DMS114 treated with DMSO at 0.1 percent for 48 hours (cell line): Measurements from ENCODE around the gene ATN1.

Source experiments
- DNase-seq: peaks from one replicate; lab custom pipeline; 2025; ENCODE audit not compliant: unreplicated experiment; lab: John Stamatoyannopoulos, UW

ATN1 gene

DNA sequence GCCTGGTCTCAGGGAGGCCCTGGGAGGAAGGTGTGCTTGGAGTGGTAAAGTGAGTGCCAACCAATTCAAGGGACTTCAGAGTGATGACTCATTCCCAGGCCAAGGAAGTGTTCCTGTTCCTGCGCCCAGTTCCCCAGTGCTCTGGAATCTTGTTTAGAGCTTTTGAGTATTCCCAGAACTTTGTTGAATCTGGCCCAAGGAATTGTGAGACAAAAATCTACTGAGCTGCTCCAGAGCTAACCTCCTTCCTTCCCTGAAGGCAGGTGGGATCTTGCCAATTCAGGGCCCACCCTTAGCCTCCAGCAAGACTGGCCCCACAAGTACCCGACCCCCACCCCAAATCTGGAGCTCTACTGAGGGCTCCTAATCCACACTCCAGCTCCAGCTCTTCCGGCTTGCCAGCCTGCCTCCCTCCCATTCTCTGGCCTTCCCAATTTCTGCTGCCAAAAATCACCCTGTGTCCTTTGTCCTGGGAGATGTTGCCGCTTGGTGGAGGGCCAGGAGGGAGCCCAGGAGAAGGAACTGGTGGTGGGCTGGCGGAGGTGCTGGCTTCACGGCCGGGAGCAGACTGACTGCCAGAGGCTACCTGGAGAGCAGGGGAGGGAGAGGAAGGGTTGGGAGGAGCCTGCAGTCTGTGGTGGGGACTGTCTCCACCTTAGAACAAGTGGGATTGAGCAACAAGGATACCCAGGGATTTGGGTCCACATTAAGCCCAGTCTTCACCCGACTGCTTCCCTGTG, 2.0 kb upstream of the ATN1 start:
- peak; percentile 45 for DNase-seq

GRCh38 chr12:6928022-6928702, 403 bp downstream of the ATN1 start:
- no peak for DNase-seq

- DNase-seq = no peak
Measured at GRCh38 chr12:6928703-6929407, 1.1 kb downstream of the ATN1 start.

DNA sequence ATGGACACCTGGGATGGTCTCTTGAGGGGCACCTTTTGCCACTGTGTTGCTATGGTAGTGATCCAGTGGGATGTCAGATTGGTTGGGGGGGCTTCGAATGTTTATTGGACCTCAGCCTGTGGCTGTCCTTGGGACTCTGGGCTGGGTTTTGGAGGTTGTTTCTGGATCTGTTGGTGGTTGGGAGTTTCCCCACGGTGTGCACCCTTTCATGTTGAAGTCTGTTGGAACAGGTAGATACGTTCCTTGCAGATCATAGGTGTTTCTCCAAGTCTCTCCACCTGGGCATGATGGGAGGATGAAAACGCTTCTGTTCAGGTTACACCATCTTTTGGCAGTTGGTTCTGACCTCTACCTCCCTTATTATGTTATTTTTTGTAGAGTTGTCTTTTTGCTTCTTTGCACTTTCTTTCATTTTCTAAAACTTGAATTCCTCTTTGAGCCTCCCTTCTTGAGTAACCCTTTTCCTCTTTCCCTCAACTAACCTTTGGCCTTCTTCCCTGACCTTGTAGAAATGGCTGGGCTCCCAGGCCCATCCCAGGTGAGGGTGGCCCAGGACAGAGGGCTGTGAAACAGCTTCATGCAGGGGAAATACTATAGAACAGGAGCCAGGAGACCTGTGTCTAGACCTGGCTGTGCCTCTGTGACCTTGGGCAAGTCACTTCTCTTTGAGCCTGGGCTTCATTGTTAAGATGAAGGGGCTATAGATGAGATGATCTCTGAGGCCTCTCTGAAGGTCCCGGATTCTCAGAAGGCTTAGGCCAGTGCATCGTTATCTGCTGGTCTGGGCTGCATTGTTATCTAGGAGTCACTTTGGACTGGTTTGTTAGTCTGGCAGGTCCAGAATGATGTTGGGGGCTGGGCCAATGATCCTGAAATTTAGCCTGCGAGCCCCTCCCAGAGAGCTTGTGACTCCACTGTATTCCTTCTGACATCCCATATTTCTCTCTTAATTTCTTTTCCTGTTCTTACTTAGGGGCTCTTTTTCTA, 2.0 kb downstream of the ATN1 start:
- no peak for DNase-seq

GRCh38 chr12:6932766-6933165, 5.0 kb downstream of the ATN1 start:
- no peak for DNase-seq

GRCh38 chr12:6934110-6934509, 6.4 kb downstream of the ATN1 start:
- no peak for DNase-seq

DNA sequence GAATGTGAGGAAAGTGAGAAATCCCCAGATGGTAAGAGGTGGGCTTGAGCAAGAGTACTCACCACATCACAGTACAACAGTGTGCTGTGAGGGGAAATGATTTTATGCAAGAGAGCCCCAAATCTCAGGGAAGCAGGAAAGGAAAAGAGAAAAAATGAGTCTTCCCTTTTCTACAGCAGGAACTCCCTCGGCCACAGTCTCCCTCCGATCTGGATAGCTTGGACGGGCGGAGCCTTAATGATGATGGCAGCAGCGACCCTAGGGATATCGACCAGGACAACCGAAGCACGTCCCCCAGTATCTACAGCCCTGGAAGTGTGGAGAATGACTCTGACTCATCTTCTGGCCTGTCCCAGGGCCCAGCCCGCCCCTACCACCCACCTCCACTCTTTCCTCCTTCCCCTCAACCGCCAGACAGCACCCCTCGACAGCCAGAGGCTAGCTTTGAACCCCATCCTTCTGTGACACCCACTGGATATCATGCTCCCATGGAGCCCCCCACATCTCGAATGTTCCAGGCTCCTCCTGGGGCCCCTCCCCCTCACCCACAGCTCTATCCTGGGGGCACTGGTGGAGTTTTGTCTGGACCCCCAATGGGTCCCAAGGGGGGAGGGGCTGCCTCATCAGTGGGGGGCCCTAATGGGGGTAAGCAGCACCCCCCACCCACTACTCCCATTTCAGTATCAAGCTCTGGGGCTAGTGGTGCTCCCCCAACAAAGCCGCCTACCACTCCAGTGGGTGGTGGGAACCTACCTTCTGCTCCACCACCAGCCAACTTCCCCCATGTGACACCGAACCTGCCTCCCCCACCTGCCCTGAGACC, 7.8 kb downstream of the ATN1 start:
- DNase-seq = no peak

DNA sequence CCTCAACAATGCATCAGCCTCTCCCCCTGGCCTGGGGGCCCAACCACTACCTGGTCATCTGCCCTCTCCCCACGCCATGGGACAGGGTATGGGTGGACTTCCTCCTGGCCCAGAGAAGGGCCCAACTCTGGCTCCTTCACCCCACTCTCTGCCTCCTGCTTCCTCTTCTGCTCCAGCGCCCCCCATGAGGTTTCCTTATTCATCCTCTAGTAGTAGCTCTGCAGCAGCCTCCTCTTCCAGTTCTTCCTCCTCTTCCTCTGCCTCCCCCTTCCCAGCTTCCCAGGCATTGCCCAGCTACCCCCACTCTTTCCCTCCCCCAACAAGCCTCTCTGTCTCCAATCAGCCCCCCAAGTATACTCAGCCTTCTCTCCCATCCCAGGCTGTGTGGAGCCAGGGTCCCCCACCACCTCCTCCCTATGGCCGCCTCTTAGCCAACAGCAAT, 8.5 kb downstream of the ATN1 start:
- DNase-seq = no peak

DNA sequence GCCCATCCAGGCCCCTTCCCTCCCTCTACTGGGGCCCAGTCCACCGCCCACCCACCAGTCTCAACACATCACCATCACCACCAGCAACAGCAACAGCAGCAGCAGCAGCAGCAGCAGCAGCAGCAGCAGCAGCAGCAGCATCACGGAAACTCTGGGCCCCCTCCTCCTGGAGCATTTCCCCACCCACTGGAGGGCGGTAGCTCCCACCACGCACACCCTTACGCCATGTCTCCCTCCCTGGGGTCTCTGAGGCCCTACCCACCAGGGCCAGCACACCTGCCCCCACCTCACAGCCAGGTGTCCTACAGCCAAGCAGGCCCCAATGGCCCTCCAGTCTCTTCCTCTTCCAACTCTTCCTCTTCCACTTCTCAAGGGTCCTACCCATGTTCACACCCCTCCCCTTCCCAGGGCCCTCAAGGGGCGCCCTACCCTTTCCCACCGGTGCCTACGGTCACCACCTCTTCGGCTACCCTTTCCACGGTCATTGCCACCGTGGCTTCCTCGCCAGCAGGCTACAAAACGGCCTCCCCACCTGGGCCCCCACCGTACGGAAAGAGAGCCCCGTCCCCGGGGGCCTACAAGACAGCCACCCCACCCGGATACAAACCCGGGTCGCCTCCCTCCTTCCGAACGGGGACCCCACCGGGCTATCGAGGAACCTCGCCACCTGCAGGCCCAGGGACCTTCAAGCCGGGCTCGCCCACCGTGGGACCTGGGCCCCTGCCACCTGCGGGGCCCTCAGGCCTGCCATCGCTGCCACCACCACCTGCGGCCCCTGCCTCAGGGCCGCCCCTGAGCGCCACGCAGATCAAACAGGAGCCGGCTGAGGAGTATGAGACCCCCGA, 9.1 kb downstream of the ATN1 start:
- DNase-seq = no peak

DNA sequence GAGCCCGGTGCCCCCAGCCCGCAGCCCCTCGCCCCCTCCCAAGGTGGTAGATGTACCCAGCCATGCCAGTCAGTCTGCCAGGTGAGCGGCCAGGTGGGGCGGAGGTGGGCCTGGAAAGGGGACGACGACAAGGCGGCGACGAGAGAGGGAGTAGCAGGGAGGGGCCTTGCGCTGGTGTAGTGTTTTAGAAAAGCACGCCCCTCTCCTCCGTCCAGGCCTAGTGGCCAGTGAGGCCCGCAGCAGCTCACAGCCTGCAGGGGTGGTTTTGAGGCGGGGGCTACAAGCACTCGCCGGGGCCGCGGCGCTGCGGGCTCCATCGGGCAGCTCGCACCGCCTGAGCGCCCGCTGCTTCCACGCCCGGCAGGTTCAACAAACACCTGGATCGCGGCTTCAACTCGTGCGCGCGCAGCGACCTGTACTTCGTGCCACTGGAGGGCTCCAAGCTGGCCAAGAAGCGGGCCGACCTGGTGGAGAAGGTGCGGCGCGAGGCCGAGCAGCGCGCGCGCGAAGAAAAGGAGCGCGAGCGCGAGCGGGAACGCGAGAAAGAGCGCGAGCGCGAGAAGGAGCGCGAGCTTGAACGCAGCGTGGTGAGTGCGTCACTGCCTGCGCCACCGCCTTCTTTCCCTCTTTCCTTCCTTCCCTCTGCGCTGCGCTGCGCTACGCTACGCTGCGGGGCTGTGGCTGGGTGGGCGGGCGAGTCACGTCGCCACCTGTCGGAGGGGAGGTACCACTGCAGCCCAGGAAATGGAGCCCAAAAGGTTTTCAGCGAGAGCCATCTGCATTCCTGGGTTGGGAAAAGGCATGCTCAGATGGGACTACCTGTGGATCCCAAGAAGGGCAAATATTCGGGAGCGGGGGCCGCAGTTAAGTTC, 10.0 kb downstream of the ATN1 start:
- DNase-seq = peak; percentile 94

GRCh38 chr12:6938353-6939190, 10.8 kb downstream of the ATN1 start:
- no peak for DNase-seq

DNA sequence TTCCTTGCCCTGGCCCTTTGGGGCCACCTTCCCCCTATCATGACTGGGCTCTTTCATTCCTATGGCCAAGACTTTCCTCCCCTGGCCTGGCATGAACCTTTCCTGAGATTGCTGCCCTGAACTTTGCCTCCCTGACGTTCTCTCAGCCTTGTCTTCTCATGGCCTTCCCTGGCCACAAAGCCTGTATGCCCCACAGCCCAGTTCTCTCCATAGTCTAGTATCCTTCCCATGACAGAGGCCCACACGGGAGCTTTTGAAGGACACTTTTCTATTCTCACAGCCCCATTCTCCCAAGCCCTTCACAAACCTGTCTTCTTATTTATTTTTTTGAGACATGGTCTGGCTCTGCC, 11.4 kb downstream of the ATN1 start:
- DNase-seq = no peak

- DNase-seq = no peak
Measured at GRCh38 chr12:6941267-6941666, 13.5 kb downstream of the ATN1 start.

- no peak for DNase-seq
Measured at GRCh38 chr12:6941782-6942181, 14.0 kb downstream of the ATN1 start.

DNA sequence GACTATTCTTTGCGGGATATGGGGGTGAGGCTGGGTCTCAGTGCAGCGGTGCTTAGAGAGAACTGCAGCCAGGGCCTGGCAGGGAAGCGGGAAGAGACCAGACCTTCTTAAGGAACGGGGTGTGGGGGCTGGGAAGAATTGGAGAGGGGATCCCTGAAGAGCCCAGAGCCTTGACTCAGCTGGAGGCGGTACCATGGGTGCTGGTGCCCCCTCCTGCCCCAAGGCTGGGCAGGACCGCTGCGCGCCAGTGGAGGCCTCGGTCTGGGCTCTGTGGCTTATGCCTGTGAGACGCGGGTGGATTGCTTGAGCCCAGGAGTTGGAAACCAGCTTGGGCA, 14.5 kb downstream of the ATN1 start:
- DNase-seq = no peak

- DNase-seq = peak; percentile 98
Measured at GRCh38 chr12:6943389-6943721, 15.6 kb downstream of the ATN1 start.

DNA sequence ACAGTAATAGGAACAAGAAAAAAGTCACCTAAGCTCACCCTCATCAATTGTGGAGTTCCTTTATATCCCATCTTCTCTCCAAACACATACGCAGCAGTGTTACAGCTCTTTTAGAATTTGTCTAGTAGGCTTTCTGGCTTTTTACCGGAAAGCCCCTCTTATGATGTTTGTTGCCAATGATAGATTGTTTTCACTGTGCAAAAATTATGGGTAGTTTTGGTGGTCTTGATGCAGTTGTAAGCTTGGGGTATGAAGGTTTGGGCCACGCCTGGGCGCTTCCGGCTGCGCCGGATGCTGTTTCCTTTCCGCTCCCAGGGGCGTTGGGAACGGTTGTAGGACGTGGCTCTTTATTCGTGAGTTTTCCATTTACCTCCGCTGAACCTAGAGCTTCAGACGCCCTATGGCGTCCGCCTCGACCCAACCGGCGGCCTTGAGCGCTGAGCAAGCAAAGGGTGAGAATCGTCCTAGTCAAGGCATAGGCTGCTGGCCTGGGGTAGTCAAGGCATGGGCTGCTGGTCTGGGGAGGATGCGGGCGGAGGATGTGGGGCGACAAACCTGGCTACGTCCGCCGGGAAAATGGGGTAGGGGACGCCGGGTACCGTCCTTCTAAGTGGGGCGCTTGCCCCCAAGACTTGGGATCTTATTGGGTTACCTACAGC, 16.1 kb downstream of the ATN1 start, which contains the start of the genes C12orf57 and RNU7-1:
TSS of gene C12orf57 (plus strand) at position 301 of the 659 bp plus-strand sequence. CDS start at position 401, 100 bp downstream.
TSS of gene RNU7-1 (plus strand) at position 95 of the 659 bp plus-strand sequence.
- DNase-seq = peak; percentile 98
